ENCODE results near the gene SAA2. TPM values are rescaled to one million over a fixed set of nuclear protein-coding genes. Genes with fewer than 3 reads are reported as not detected.
"Not testable (repeated sequence)": the region's sequence is repeated elsewhere in the genome, so short reads cannot be mapped to it uniquely, and the experiment has no call there.

The SAA2 gene
- polyA plus RNA-seq, 3 donors = 60.2 to 920 (median 158) TPM

DNA sequence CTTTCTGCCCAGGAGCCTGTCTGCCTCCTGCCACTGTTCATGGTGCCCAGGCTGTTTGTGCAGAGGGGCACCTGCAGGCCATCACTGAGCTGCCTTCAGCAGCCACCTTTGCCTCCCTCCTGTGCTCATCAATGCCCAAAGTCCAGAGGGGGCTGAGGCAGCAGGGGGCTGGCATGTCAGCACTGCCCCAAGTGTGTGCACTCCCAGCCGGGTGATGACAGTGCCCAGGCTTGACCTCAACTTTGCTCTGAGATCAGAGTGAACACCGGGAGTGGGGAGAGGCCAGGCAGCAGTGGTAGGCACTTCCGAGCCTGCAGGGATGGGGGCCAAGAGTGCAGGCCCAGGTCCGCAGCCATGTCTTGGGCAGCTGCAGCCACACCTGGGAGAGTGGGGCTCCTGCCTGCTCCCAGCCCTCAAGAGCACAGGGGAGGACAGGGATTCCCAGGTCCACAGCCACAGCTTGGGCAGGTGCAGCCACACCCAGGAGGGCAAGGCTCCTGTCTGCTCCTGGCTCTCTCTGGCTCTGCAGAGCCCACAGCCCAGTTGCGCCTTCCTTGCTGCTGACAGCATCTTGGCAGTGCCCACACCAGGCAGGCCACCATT lies 27.1 kb downstream of the SAA2 start:
- 70 to 83% (median 80%) methylated on average over 4 to 5 of the region's 5 CpGs for WGBS, 3 donors
- no peak overlapping the region for H3K27ac ChIP-seq (ENCODE audit: low read depth, low read length)

DNA sequence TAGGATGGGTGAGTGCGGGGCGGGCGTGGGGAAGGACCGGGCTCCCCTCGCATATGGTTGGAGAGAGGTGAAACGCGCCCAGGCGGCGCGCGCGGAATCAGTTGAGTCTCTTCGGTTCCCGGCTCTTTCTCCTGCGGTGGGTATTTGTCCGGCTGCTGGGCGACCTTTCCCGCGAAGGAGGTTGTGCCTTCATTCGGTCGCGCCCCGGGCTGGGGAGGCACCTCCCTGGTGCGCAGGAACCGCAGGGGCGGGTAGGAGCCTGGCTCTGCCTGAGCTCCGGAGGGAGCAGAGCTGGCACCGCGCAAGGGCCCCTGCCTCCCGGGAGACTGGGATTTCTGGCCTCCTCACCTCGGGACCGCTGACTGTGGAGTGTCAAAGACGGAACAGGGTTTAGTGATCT lies 39.4 kb downstream of the SAA2 start:
- 16 to 28% (median 26%) methylated on average over 33 of the region's 33 CpGs for WGBS, 3 donors
- no peak overlapping the region for H3K27ac ChIP-seq (ENCODE audit: low read depth, low read length)

- H3K27ac ChIP-seq (ENCODE audit: low read depth, low read length) = no peak overlapping the region
These were observed 43.7 kb downstream of the SAA2 start for GRCh38 chr11:18204771-18205170.

- WGBS, 3 donors = 76 to 92% (median 88%) methylated on average over 3 of the region's 3 CpGs
- H3K27ac ChIP-seq (ENCODE audit: low read depth, low read length) = no peak overlapping the region
These were observed 44.2 kb downstream of the SAA2 start for GRCh38 chr11:18204220-18204619.

- H3K27ac ChIP-seq (ENCODE audit: low read depth, low read length) = no peak overlapping the region
- WGBS, 3 donors = 9 to 12% (median 10%) methylated on average over 6 of the region's 6 CpGs
These were observed 44.7 kb downstream of the SAA2 start for GRCh38 chr11:18203723-18204122.

DNA sequence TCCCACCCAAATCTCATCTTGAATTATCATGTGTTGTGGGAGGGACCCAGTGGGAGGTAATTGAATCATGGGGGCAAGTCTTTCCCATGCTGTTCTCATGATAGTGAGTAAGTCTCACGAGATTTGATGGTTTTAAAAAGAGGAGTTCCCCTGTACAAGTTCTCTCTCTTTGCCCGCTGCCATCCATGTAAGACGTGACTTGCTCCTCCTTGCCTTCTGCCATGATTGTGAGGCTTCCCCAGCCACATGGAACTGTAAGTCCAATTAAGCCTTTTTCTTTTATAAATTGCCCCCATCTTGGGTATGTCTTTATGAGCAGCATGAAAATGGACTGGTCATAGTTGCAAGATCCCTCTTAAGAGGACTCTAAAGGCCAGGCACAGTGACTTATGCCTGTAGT lies 50.7 kb downstream of the SAA2 start:
- 60 to 73% (median 64%) methylated on average over 3 of the region's 3 CpGs for WGBS, 3 donors
- not testable (repeated sequence) for H3K27ac ChIP-seq (ENCODE audit: low read depth, low read length)

DNA sequence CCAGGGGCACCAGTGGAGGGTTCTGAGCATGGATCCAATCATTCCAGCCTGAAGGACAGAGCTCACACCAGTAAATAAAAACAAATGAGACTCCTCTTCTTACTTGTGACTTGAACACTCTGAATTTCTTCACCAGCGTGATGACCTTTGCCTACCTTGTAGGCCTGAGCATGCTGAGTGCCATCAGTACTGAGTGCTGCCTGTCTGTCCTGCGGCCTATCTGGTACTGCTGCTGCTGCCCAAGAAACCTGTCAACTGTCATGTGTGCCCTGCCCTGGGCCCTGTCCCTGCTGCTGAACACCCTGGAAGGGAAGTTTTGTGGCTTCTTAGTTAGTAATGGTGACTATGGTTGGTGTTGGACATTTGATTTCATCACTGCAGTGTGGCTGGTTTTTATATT lies 51.9 kb downstream of the SAA2 start:
- 81 to 100% (median 92%) methylated on average over 2 of the region's 2 CpGs for WGBS, 3 donors
- no peak overlapping the region for H3K27ac ChIP-seq (ENCODE audit: low read depth, low read length)

Other genes starting within 250 kb of the SAA2 start
- gene SERGEF, start 235.6 kb downstream of the SAA2 start, polyA plus RNA-seq = 10 to 100 TPM; 20.0 to 46.7 (median 30.0) TPM
- gene TPH1, start 202.4 kb downstream of the SAA2 start, polyA plus RNA-seq = under 1 TPM; 0.06 to 0.22 (median 0.16) TPM
- gene SAAL1, start 142.6 kb downstream of the SAA2 start, polyA plus RNA-seq = 1 to 10 TPM; 6.1 to 7.3 (median 6.5) TPM
- gene MRGPRX3, start 116.1 kb downstream of the SAA2 start, polyA plus RNA-seq = not detected
- not detected for gene MRGPRX4, start 75.8 kb downstream of the SAA2 start, polyA plus RNA-seq
- 1 to 10 TPM in 1 of 3 donors, under 1 TPM in 2; 0.15 to 9.1 (median 0.90) TPM for gene SAA4, start 11.9 kb downstream of the SAA2 start, polyA plus RNA-seq
- 1,000 to 10,000 TPM in 2 of 3 donors, 100 to 1,000 TPM in 1; 438 to 7,745 (median 1,180) TPM for gene SAA1, start 17.6 kb upstream of the SAA2 start, polyA plus RNA-seq
- 10 to 100 TPM in 2 of 3 donors, 1 to 10 TPM in 1; 3.8 to 11.0 (median 10.2) TPM for gene HPS5, start 73.5 kb upstream of the SAA2 start, polyA plus RNA-seq
- 10 to 100 TPM; 16.0 to 43.5 (median 29.3) TPM for gene GTF2H1, start 73.9 kb upstream of the SAA2 start, polyA plus RNA-seq
- gene LDHA, start 145.9 kb upstream of the SAA2 start, polyA plus RNA-seq = 100 to 1,000 TPM; 206 to 989 (median 582) TPM
- 1 to 10 TPM in 2 of 3 donors, not detected in 1; 1.0 to 1.6 TPM for gene LDHC, start 163.7 kb upstream of the SAA2 start, polyA plus RNA-seq
- not detected for gene LDHAL6A, start 207.2 kb upstream of the SAA2 start, polyA plus RNA-seq